Measurements from ENCODE around the gene TSPEAR.

TSPEAR gene

GRCh38 chr21:44529011-44529421 lies 182.4 kb downstream of the TSPEAR start:
- no peak for TF ChIP-seq REST (IDR thresholded peaks at IDR 0.05; ENCODE audit: insufficient read depth in 1 of 2, low read depth in 2 of 2, low read length in 2 of 2)
- TF ChIP-seq SIN3A (IDR thresholded peaks at IDR 0.05; ENCODE audit: borderline replicate concordance, insufficient read depth, low read length): no peak
- no peak for TF ChIP-seq FOXP2 (optimal IDR thresholded peaks at IDR 0.05; ENCODE audit: borderline replicate concordance, extremely low read depth, extremely low read length, insufficient read depth)
- TF ChIP-seq TAF1 (IDR thresholded peaks at IDR 0.05; ENCODE audit: borderline replicate concordance, insufficient read depth, low read length): no peak
- no peak for TF ChIP-seq POLR2AphosphoS5 (IDR thresholded peaks at IDR 0.05; ENCODE audit: low read depth, low read length)

GRCh38 chr21:44528634-44528995 lies 182.8 kb downstream of the TSPEAR start:
- TF ChIP-seq SIN3A (IDR thresholded peaks at IDR 0.05; ENCODE audit: borderline replicate concordance, insufficient read depth, low read length): no peak

- TF ChIP-seq POLR2AphosphoS5 (IDR thresholded peaks at IDR 0.05; ENCODE audit: low read depth, low read length) (no peak), REST (IDR thresholded peaks at IDR 0.05; ENCODE audit: insufficient read depth in 1 of 2, low read depth in 2 of 2, low read length in 2 of 2) (no peak), SIN3A (IDR thresholded peaks at IDR 0.05; ENCODE audit: borderline replicate concordance, insufficient read depth, low read length) (no peak), FOXP2 (optimal IDR thresholded peaks at IDR 0.05; ENCODE audit: borderline replicate concordance, extremely low read depth, extremely low read length, insufficient read depth) (no peak), TAF1 (IDR thresholded peaks at IDR 0.05; ENCODE audit: borderline replicate concordance, insufficient read depth, low read length) (no peak)
These were observed 183.3 kb downstream of the TSPEAR start for GRCh38 chr21:44527983-44528633.

- no peak for TF ChIP-seq REST (IDR thresholded peaks at IDR 0.05; ENCODE audit: insufficient read depth in 1 of 2, low read depth in 2 of 2, low read length in 2 of 2)
- no peak for TF ChIP-seq TAF1 (IDR thresholded peaks at IDR 0.05; ENCODE audit: borderline replicate concordance, insufficient read depth, low read length)
- TF ChIP-seq SIN3A (IDR thresholded peaks at IDR 0.05; ENCODE audit: borderline replicate concordance, insufficient read depth, low read length): no peak
- no peak for TF ChIP-seq FOXP2 (optimal IDR thresholded peaks at IDR 0.05; ENCODE audit: borderline replicate concordance, extremely low read depth, extremely low read length, insufficient read depth)
- no peak for TF ChIP-seq POLR2AphosphoS5 (IDR thresholded peaks at IDR 0.05; ENCODE audit: low read depth, low read length)
These were observed 184.0 kb downstream of the TSPEAR start for GRCh38 chr21:44527156-44527982.

- TF ChIP-seq REST (IDR thresholded peaks at IDR 0.05; ENCODE audit: insufficient read depth in 1 of 2, low read depth in 2 of 2, low read length in 2 of 2) (no peak), SIN3A (IDR thresholded peaks at IDR 0.05; ENCODE audit: borderline replicate concordance, insufficient read depth, low read length) (no peak), TAF1 (IDR thresholded peaks at IDR 0.05; ENCODE audit: borderline replicate concordance, insufficient read depth, low read length) (no peak), POLR2AphosphoS5 (IDR thresholded peaks at IDR 0.05; ENCODE audit: low read depth, low read length) (no peak), FOXP2 (optimal IDR thresholded peaks at IDR 0.05; ENCODE audit: borderline replicate concordance, extremely low read depth, extremely low read length, insufficient read depth) (no peak)
These were observed 185.0 kb downstream of the TSPEAR start for GRCh38 chr21:44526096-44526997.

Measured in PFSK-1 (cell line).